Activated naive CD8-positive, alpha-beta T cell (primary cell): ENCODE data around the gene RAD1.

Experiments used
- H3K27ac Mint-ChIP-seq: one replicate; pipeline ENCODE4 v1.8.0; 2021; ENCODE audit warnings: mixed read lengths
- H3K27me3 Mint-ChIP-seq: one replicate; pipeline ENCODE4 v1.8.0; 2021; ENCODE audit warnings: mixed read lengths
- H3K36me3 Mint-ChIP-seq: one replicate; pipeline ENCODE4 v1.8.0; 2021; ENCODE audit warnings: mixed read lengths
- H3K4me1 Mint-ChIP-seq: one replicate; pipeline ENCODE4 v1.8.0; 2021; ENCODE audit warnings: low read depth, mixed read lengths
- H3K4me3 Mint-ChIP-seq: one replicate; pipeline ENCODE4 v1.8.0; 2021; ENCODE audit warnings: mild to moderate bottlenecking, mixed read lengths
- H3K9me3 Mint-ChIP-seq: one replicate; pipeline ENCODE4 v1.8.0; 2021; ENCODE audit warnings: low read depth, mixed read lengths

The RAD1 gene

GRCh38 chr5:34915139-34915855 is at the start of gene RAD1, which contains the start of gene BRIX1:
RAD1 (minus strand) TSS chr5:34915504; CDS start chr5:34914892, 612 bp downstream.
BRIX1 (plus strand) TSS chr5:34915711; CDS start chr5:34915739, 28 bp downstream.
- Mint-ChIP-seq H3K27me3 (no peaks in the 10 kb centered on the region), H3K36me3 (peaks cover 19% of the 10 kb centered on the region), H3K9me3 (no peaks in the 10 kb centered on the region), H3K4me1 (peaks cover 34% of the 10 kb centered on the region), H3K27ac (peak within 1 kb of the TSS; percentile 23), H3K4me3 (no peak within 1 kb of the TSS)

GRCh38 chr5:34959323-34959722 is 44.0 kb upstream of the RAD1 start:
- Mint-ChIP-seq H3K4me3 (no peak overlapping the region), H3K27ac (peak overlapping the region; percentile 51), H3K36me3 (peaks cover 2% of the 10 kb centered on the region), H3K4me1 (peaks cover 13% of the 10 kb centered on the region), H3K27me3 (no peaks in the 10 kb centered on the region), H3K9me3 (no peaks in the 10 kb centered on the region)

GRCh38 chr5:34957857-34958690 is 42.8 kb upstream of the RAD1 start:
- H3K4me3 Mint-ChIP-seq: no peak overlapping the region

GRCh38 chr5:34957321-34957720 is 42.0 kb upstream of the RAD1 start:
- H3K4me3 Mint-ChIP-seq: no peak overlapping the region
- no peak overlapping the region for H3K27ac Mint-ChIP-seq
- H3K36me3 Mint-ChIP-seq: peaks cover 5% of the 10 kb centered on the region
- H3K27me3 Mint-ChIP-seq: no peaks in the 10 kb centered on the region
- H3K9me3 Mint-ChIP-seq: no peaks in the 10 kb centered on the region
- peaks cover 13% of the 10 kb centered on the region for H3K4me1 Mint-ChIP-seq

More at GRCh38 chr5:34957857-34958690, 42.8 kb upstream of the RAD1 start:
- Mint-ChIP-seq H3K36me3 (peaks cover 4% of the 10 kb centered on the region), H3K9me3 (no peaks in the 10 kb centered on the region), H3K27ac (no peak overlapping the region), H3K27me3 (no peaks in the 10 kb centered on the region), H3K4me1 (peaks cover 13% of the 10 kb centered on the region)

GRCh38 chr5:34944460-34945047 is 29.2 kb upstream of the RAD1 start:
- Mint-ChIP-seq H3K9me3 (no peaks in the 10 kb centered on the region), H3K36me3 (peaks cover 9% of the 10 kb centered on the region), H3K4me3 (no peak overlapping the region), H3K4me1 (no peaks in the 10 kb centered on the region), H3K27me3 (no peaks in the 10 kb centered on the region), H3K27ac (no peak overlapping the region)

- no peaks in the 10 kb centered on the region for H3K4me1 Mint-ChIP-seq
- H3K9me3 Mint-ChIP-seq: no peaks in the 10 kb centered on the region
- H3K27me3 Mint-ChIP-seq: no peaks in the 10 kb centered on the region
- peak overlapping the region; percentile 11 for H3K27ac Mint-ChIP-seq
- no peak overlapping the region for H3K4me3 Mint-ChIP-seq
- peaks cover 6% of the 10 kb centered on the region for H3K36me3 Mint-ChIP-seq
Measured at GRCh38 chr5:34944044-34944443, 28.7 kb upstream of the RAD1 start.

GRCh38 chr5:34941936-34942335 is 26.6 kb upstream of the RAD1 start:
- Mint-ChIP-seq H3K27ac (no peak overlapping the region), H3K27me3 (no peaks in the 10 kb centered on the region), H3K36me3 (peaks cover 10% of the 10 kb centered on the region), H3K4me3 (no peak overlapping the region), H3K4me1 (no peaks in the 10 kb centered on the region), H3K9me3 (no peaks in the 10 kb centered on the region)

GRCh38 chr5:34932947-34933346 is 17.6 kb upstream of the RAD1 start:
- Mint-ChIP-seq H3K36me3 (peaks cover 6% of the 10 kb centered on the region), H3K27me3 (no peaks in the 10 kb centered on the region)

GRCh38 chr5:34930870-34931269 is 15.6 kb upstream of the RAD1 start:
- H3K36me3 Mint-ChIP-seq: peaks cover 4% of the 10 kb centered on the region
- H3K27ac Mint-ChIP-seq: peak overlapping the region; percentile 91
- peaks cover 40% of the 10 kb centered on the region for H3K4me1 Mint-ChIP-seq
- no peaks in the 10 kb centered on the region for H3K27me3 Mint-ChIP-seq
- H3K9me3 Mint-ChIP-seq: no peaks in the 10 kb centered on the region
- peak overlapping the region; percentile 97 for H3K4me3 Mint-ChIP-seq

More at GRCh38 chr5:34932947-34933346, 17.6 kb upstream of the RAD1 start:
- H3K4me3 Mint-ChIP-seq: no peak overlapping the region
- H3K27ac Mint-ChIP-seq: no peak overlapping the region
- peaks cover 40% of the 10 kb centered on the region for H3K4me1 Mint-ChIP-seq
- H3K9me3 Mint-ChIP-seq: no peaks in the 10 kb centered on the region

- Mint-ChIP-seq H3K36me3 (peaks cover 6% of the 10 kb centered on the region), H3K27me3 (no peaks in the 10 kb centered on the region), H3K4me1 (peaks cover 42% of the 10 kb centered on the region), H3K4me3 (peak overlapping the region; percentile 97), H3K27ac (peak overlapping the region; percentile 91), H3K9me3 (no peaks in the 10 kb centered on the region)
Measured at GRCh38 chr5:34930462-34930844, 15.1 kb upstream of the RAD1 start.

- H3K9me3 Mint-ChIP-seq: no peaks in the 10 kb centered on the region
- peak overlapping the region; percentile 97 for H3K4me3 Mint-ChIP-seq
- no peaks in the 10 kb centered on the region for H3K27me3 Mint-ChIP-seq
- H3K27ac Mint-ChIP-seq: peak overlapping the region; percentile 91
- H3K4me1 Mint-ChIP-seq: peaks cover 44% of the 10 kb centered on the region
- H3K36me3 Mint-ChIP-seq: peaks cover 8% of the 10 kb centered on the region
Measured at GRCh38 chr5:34929720-34930461, 14.6 kb upstream of the RAD1 start.

- no peaks in the 10 kb centered on the region for H3K27me3 Mint-ChIP-seq
- H3K4me1 Mint-ChIP-seq: peaks cover 42% of the 10 kb centered on the region
- peaks cover 8% of the 10 kb centered on the region for H3K36me3 Mint-ChIP-seq
- H3K27ac Mint-ChIP-seq: peak within 1 kb of the TSS; percentile 91
- peak within 1 kb of the TSS; percentile 97 for H3K4me3 Mint-ChIP-seq
- H3K9me3 Mint-ChIP-seq: no peaks in the 10 kb centered on the region
Measured at GRCh38 chr5:34929134-34929719, 13.9 kb upstream of the RAD1 start, which contains the start of gene DNAJC21. DNAJC21 (plus strand) TSS chr5:34929559; CDS start chr5:34929820, 261 bp downstream.

- H3K27ac Mint-ChIP-seq: no peak overlapping the region
- H3K9me3 Mint-ChIP-seq: no peaks in the 10 kb centered on the region
- H3K27me3 Mint-ChIP-seq: no peaks in the 10 kb centered on the region
- peaks cover 44% of the 10 kb centered on the region for H3K4me1 Mint-ChIP-seq
- H3K4me3 Mint-ChIP-seq: peak overlapping the region; percentile 87
- H3K36me3 Mint-ChIP-seq: peaks cover 11% of the 10 kb centered on the region
Measured at GRCh38 chr5:34928267-34928666, 13.0 kb upstream of the RAD1 start.

GRCh38 chr5:34927785-34928184 is 12.5 kb upstream of the RAD1 start:
- H3K36me3 Mint-ChIP-seq: peaks cover 11% of the 10 kb centered on the region
- no peaks in the 10 kb centered on the region for H3K9me3 Mint-ChIP-seq

More at GRCh38 chr5:34927785-34928184, 12.5 kb upstream of the RAD1 start:
- Mint-ChIP-seq H3K4me1 (peaks cover 48% of the 10 kb centered on the region), H3K27ac (peak overlapping the region; percentile 22), H3K27me3 (no peaks in the 10 kb centered on the region), H3K4me3 (no peak overlapping the region)
